K562 (cell line): ENCODE measurements around the gene HGFAC. TPM values are rescaled to one million over a fixed set of nuclear protein-coding genes. Genes with fewer than 3 reads are reported as not detected.

Source experiments
- ATAC-seq: fragments of 200-7000 bp; cut with Tn5 transposase; 3 replicates; pipeline ENCODE4 v1.9.1; 2020; ENCODE audit warnings: moderate library complexity
- BruUV-seq: library from RNA; stranded (reverse); fragments of 400-500 nt; replicated peaks from 2 replicates; lab custom pipeline; 2021; lab: Mats Ljungman, UMichigan
- CTCF ChIA-PET: fragments of 300-600 bp; formaldehyde crosslinking; extraction: SDS; loops from one replicate; lab custom pipeline; 2021; ENCODE audit warnings: low intra/inter-chr PET ratio; lab: Yijun Ruan, JAX
- POLR2A ChIA-PET: fragments of 300-600, 350-650 bp; sonication (Branson Sonifier 250); formaldehyde crosslinking; extraction: SDS; loops from one replicate; lab custom pipeline; 2021; ENCODE audit warnings: antibody characterized with exemption, inconsistent platforms; lab: Yijun Ruan, JAX
- DNase-seq, 4 experiments: peaks; one replicate each; pipeline versions ENCODE4 v3.0.0 to v3.0.0-alpha.2; 2011 to 2018; ENCODE audit warnings: low spot score in 3 of 4, mixed read lengths in 3 of 4; ENCODE audit errors: extremely low read depth in 1 of 4
- FAIRE-seq: peaks from 2 replicates; lab custom pipeline; 2011; peaks lifted over from hg19 to GRCh38; lab: Jason Lieb, UNC
- H2AFZ ChIP-seq: 2 replicates; pipeline ENCODE4 v1.6.0; 2011; ENCODE audit warnings: low read depth, low read length, control low read depth, inconsistent platforms
- H3K27ac ChIP-seq: fragments of 200-600 bp; 3 replicates; pipeline ENCODE4 v1.8.0; 2011; ENCODE audit warnings: low read depth, mild to moderate bottlenecking, control low read depth, inconsistent platforms, low read length, moderate library complexity, mixed read lengths; ENCODE audit errors: extremely low read depth
- H3K27me3 ChIP-seq, 2 experiments: fragments of 300-600 bp in 1 of 2; 2 replicates in 1 of 2; 3 replicates in 1 of 2; pipeline versions ENCODE4 v1.6.0 to v1.8.0; 2011; ENCODE audit warnings: inconsistent platforms in 2 of 2, low read length in 2 of 2, mild to moderate bottlenecking in 1 of 2, mixed read lengths in 1 of 2, moderate library complexity in 1 of 2; ENCODE audit not compliant: control insufficient read depth in 2 of 2, insufficient read depth in 2 of 2
- H3K36me3 ChIP-seq: fragments of 300-600 bp; 3 replicates; pipeline ENCODE4 v1.8.0; 2011; ENCODE audit warnings: mild to moderate bottlenecking, low read length, inconsistent platforms; ENCODE audit not compliant: control insufficient read depth, insufficient read depth
- H3K4me1 ChIP-seq, 2 experiments: fragments of 200-600 bp in 1 of 2; replicated peaks in 1 of 2; 2 replicates in 1 of 2; 3 replicates in 1 of 2; pipeline versions ENCODE4 v1.5.1 to v1.8.0; 2011; ENCODE audit warnings: inconsistent platforms in 2 of 2, low read length in 2 of 2, mild to moderate bottlenecking in 1 of 2, mixed read lengths in 1 of 2, moderate library complexity in 1 of 2; ENCODE audit not compliant: control insufficient read depth in 2 of 2, insufficient read depth in 2 of 2
- H3K4me2 ChIP-seq: 2 replicates; pipeline ENCODE4 v1.6.1; 2011; ENCODE audit warnings: low read length, control low read depth, inconsistent platforms, mixed read lengths; ENCODE audit not compliant: insufficient read depth
- H3K4me3 ChIP-seq: fragments of 200-600 bp; sonication (generic), shearing (Covaris generic); 2 replicates; pipeline ENCODE4 v1.5.1; 2016; ENCODE audit warnings: control low read depth, inconsistent platforms
- H3K79me2 ChIP-seq: fragments of 200-600 bp; 3 replicates; pipeline ENCODE4 v1.8.0; 2011; ENCODE audit warnings: low read length, inconsistent platforms; ENCODE audit not compliant: control insufficient read depth, insufficient read depth
- H3K9ac ChIP-seq, 2 experiments: 2 replicates each; pipeline versions ENCODE4 v1.6.0 to v1.6.1; 2011; ENCODE audit warnings: low read depth in 2 of 2, low read length in 2 of 2, control low read depth in 1 of 2, inconsistent platforms in 1 of 2, mild to moderate bottlenecking in 1 of 2, mixed read lengths in 1 of 2; ENCODE audit not compliant: insufficient read depth in 1 of 2
- H3K9me1 ChIP-seq: one replicate; pipeline ENCODE4 v1.6.0; 2011; ENCODE audit warnings: inconsistent platforms, mild to moderate bottlenecking, low read length, moderate library complexity; ENCODE audit not compliant: control insufficient read depth, insufficient read depth
- H3K9me3 ChIP-seq: replicated peaks from 2 replicates; pipeline ENCODE4 v1.5.1; 2011; ENCODE audit warnings: low read depth, low read length, inconsistent platforms; ENCODE audit not compliant: control insufficient read depth, insufficient read depth
- H4K20me1 ChIP-seq: replicated peaks from 2 replicates; pipeline ENCODE4 v1.6.1; 2011; ENCODE audit warnings: low read length, inconsistent platforms, mixed read lengths; ENCODE audit not compliant: control insufficient read depth, insufficient read depth
- BRF2 ChIP-seq: IDR thresholded peaks from 3 replicates; pipeline ENCODE4 v1.6.1; 2011; ENCODE audit warnings: borderline replicate concordance, mild to moderate bottlenecking; ENCODE audit not compliant: insufficient read length, insufficient read depth
- CHD4 ChIP-seq: fragments of 200-600 bp; sonication (generic); IDR thresholded peaks from 3 replicates; pipeline ENCODE4 v1.6.1; 2012; ENCODE audit warnings: low read depth, mild to moderate bottlenecking, mixed read lengths, low read length, inconsistent platforms; ENCODE audit not compliant: insufficient read depth, insufficient replicate concordance, poor library complexity, severe bottlenecking
- E2F4 ChIP-seq: sonication (generic); formaldehyde crosslinking; IDR thresholded peaks from 2 replicates; pipeline ENCODE4 v1.8.0; 2022; ENCODE audit warnings: mild to moderate bottlenecking, low read depth, missing genetic modification reagents
- KDM5B ChIP-seq: fragments of 200-600 bp; sonication (generic); IDR thresholded peaks from 2 replicates; pipeline ENCODE4 v1.6.1; 2012; ENCODE audit warnings: low read depth, mild to moderate bottlenecking, moderate library complexity, low read length, control low read depth, inconsistent platforms; ENCODE audit not compliant: insufficient replicate concordance
- MBD2 ChIP-seq: sonication (generic); IDR thresholded peaks from 2 replicates; pipeline ENCODE4 v1.6.1; 2016; ENCODE audit warnings: low read depth, borderline replicate concordance
- NCOR1 ChIP-seq: fragments of 450-650 bp; IDR thresholded peaks from 2 replicates; pipeline ENCODE4 v1.6.1; 2016; ENCODE audit warnings: mild to moderate bottlenecking, moderate library complexity
- NFXL1 ChIP-seq: fragments of 450-650 bp; formaldehyde crosslinking; IDR thresholded peaks from 2 replicates; pipeline ENCODE4 v1.4.0; 2021; ENCODE audit warnings: mild to moderate bottlenecking
- NKRF ChIP-seq: fragments of 450-650 bp; IDR thresholded peaks from 2 replicates; pipeline ENCODE4 v1.6.1; 2016; ENCODE audit warnings: borderline replicate concordance
- NR2C2 ChIP-seq, 2 experiments: fragments of 200-800 bp in 1 of 2; sonication (Bioruptor generic) in 1 of 2; sonication (generic) in 1 of 2; formaldehyde crosslinking in 1 of 2; IDR thresholded peaks; 2 replicates each; pipeline versions ENCODE4 v1.6.1 to v1.8.0; 2016 to 2022; ENCODE audit warnings: mild to moderate bottlenecking in 1 of 2, missing compliant biosample characterization in 1 of 2, missing genetic modification characterization in 1 of 2, missing genetic modification reagents in 1 of 2
- RCOR1 ChIP-seq, 2 experiments: IDR thresholded peaks; 2 replicates each; pipeline ENCODE4 v1.6.1; 2012; ENCODE audit warnings: low read depth in 2 of 2, low read length in 2 of 2, borderline replicate concordance in 1 of 2, improper control_type of control experiment in 1 of 2
- SMAD4 ChIP-seq: fragments of 250-450 bp; sonication (Bioruptor Pico); conservative IDR thresholded peaks from 2 replicates; pipeline ENCODE4 v1.8.0; 2021; ENCODE audit warnings: inconsistent platforms, mild to moderate bottlenecking, moderate library complexity
- ZNF408 ChIP-seq: fragments of 250-450 bp; sonication (Bioruptor Pico); IDR thresholded peaks from 2 replicates; pipeline ENCODE4 v1.4.0; 2020; ENCODE audit warnings: low read depth, mild to moderate bottlenecking, moderate library complexity
- ZNF77 ChIP-seq: fragments of 250-450 bp; sonication (Bioruptor Pico); IDR thresholded peaks from 2 replicates; pipeline ENCODE4 v1.5.0; 2020
- WGBS: fragments of 100-300 bp; shearing (Covaris generic); methylation state at CpG from one replicate; pipeline ENCODE4 v1.1.6; 2016; ENCODE audit warnings: low coverage, mixed read lengths; ENCODE audit not compliant: insufficient coverage; ENCODE audit errors: missing lambda C conversion rate; 5-methylcytosine and 5-hydroxymethylcytosine counted together
- in situ Hi-C: fragments of 300-500 bp; cut with MboI; formaldehyde crosslinking; loops from 4 replicates; pipeline ENCODE4 v1.15.0; 2018; ENCODE audit warnings: inconsistent platforms, mixed read lengths
- intact Hi-C: fragments of 100-400 bp; cut with micrococcal nuclease; formaldehyde crosslinking; loops from 2 replicates; pipeline ENCODE4 v1.14.2; 2022
- polyA plus RNA-seq, 8 experiments: library from polyadenylated mRNA; depleted of rRNA in 4 of 8; stranded (reverse) in 5 of 8; unstranded in 3 of 8; fragments of >200 nt; fragmentation: Nextera tagmentation in 2 of 8; fragmentation: Illumina TruSeq in 1 of 8; extraction: Ambion mirVana in 2 of 8; extraction: Trizol in 1 of 8; gene quantifications; 2 replicates each; pipeline versions ENCODE4 v1.2.1 to v1.2.3, GENCODE V29; 2011 to 2014; ENCODE audit warnings: inconsistent platforms in 1 of 8, missing spikeins in 1 of 8
- total RNA-seq, 7 experiments: library from RNA; depleted of rRNA in 6 of 7; stranded (reverse); fragments of >200 nt in 6 of 7; fragmentation: Illumina TruSeq in 2 of 7; extraction: Trizol in 2 of 7; gene quantifications; 2 replicates each; pipeline versions ENCODE4 v1.2.1 to v1.2.3, GENCODE V29; 2011 to 2021; ENCODE audit warnings: low replicate concordance in 1 of 7

Gene HGFAC
- total and polyA plus RNA-seq, 9 of the 15 experiments (the other 6 are each of a cell fraction or from before 2014, with no cell fraction given), result 0.13 TPM; not detected in 8

GRCh38 chr4:3471098-3471760 lies 29.5 kb downstream of the HGFAC start:
- H3K9me1 ChIP-seq, result no peaks in the 10 kb centered on the region
- H4K20me1 ChIP-seq, result 0 out of 2 replicates have a peak, but pooled peaks cover 5% of the 10 kb centered on the region
- peaks cover 10% of the 10 kb centered on the region; the same call in 1 of the 2 replicates for H3K9me3 ChIP-seq
- ATAC-seq (no peak), DNase-seq (no peak), FAIRE-seq (no peak)
- POLR2A ChIA-PET, result no interaction called here
- H3K79me2 ChIP-seq, result no peaks in the 10 kb centered on the region
- no peaks in the 10 kb centered on the region for H3K36me3 ChIP-seq
- H3K4me2 ChIP-seq, result no peak overlapping the region
- in situ Hi-C loops (no loop called here), intact Hi-C loops (no loop called here)
- no peak overlapping the region for H3K9ac ChIP-seq
- CTCF ChIA-PET, result no interaction called here
- no TSS peak for BruUV-seq
- H2AFZ ChIP-seq, result no peak overlapping the region
- no peak overlapping the region for H3K4me3 ChIP-seq
- H3K27ac ChIP-seq, result no peak overlapping the region
- peaks cover 17 to 61% of the 10 kb centered on the region in 2 experiments; a peak in 4 of 5 replicates for H3K27me3 ChIP-seq
- TF ChIP-seq SMAD4 (CRISPR knock-in tag) (no peak), E2F4 (CRISPR knock-in tag) (no peak), NR2C2 (CRISPR knock-in tag; IDR thresholded peaks at IDR 0.05) (no peak), NR2C2 (tag; IDR thresholded peaks at IDR 0.05) (no peak), MBD2 (no peak), KDM5B (no peak), ZNF77 (no peak), NFXL1 (CRISPR knock-in tag) (no peak), RCOR1 (IDR thresholded peaks at IDR 0.05; ENCODE audit: borderline replicate concordance in 1 of 2, low read depth in 2 of 2, low read length in 2 of 2) (no peak), NCOR1 (no peak), NKRF (no peak), CHD4 (no peak), ZNF408 (CRISPR knock-in tag) (no peak), BRF2 (no peak)
- H3K4me1 ChIP-seq, result peaks cover 0 to 22% of the 10 kb centered on the region in 2 experiments; a peak in 2 of 5 replicates
- 18% methylated on average over 23 of the region's 23 CpGs for WGBS
